ENCODE data around the gene CEP85.

Gene CEP85

GRCh38 chr1:26297057-26297790 lies 63.2 kb downstream of the CEP85 start:
- no peak for TF ChIP-seq EZH2phosphoT487 (IDR thresholded peaks at IDR 0.05; ENCODE audit: borderline replicate concordance)
- no peak for TF ChIP-seq CTCF (conservative IDR thresholded peaks at IDR 0.05; ENCODE audit: low read length)
- H3K9me3 ChIP-seq (ENCODE audit: insufficient read depth, low read depth, low read length): no peaks in the 10 kb centered on the region
- no peaks in the 10 kb centered on the region for H3K9me2 ChIP-seq (replicated peaks; ENCODE audit: low read depth, low read length)
- no peaks in the 10 kb centered on the region for H3F3A ChIP-seq (ENCODE audit: low read depth)
- H2AFZ ChIP-seq (ENCODE audit: low read length): no peak overlapping the region
- H3K9ac ChIP-seq (ENCODE audit: low read depth, low read length, poor library complexity, severe bottlenecking): no peak overlapping the region
- H4K20me1 ChIP-seq (ENCODE audit: insufficient read depth, low read length, poor library complexity, severe bottlenecking): no peaks in the 10 kb centered on the region
- no peaks in the 10 kb centered on the region for H3K79me2 ChIP-seq (ENCODE audit: insufficient read depth, low read length)
- no peak overlapping the region for H3K4me2 ChIP-seq (ENCODE audit: low read depth, low read length, poor library complexity, severe bottlenecking)
- H3K36me3 ChIP-seq (ENCODE audit: insufficient read depth, low read length): no peaks in the 10 kb centered on the region
- peaks cover 19% of the 10 kb centered on the region for H3K4me1 ChIP-seq (ENCODE audit: insufficient read depth, low read length, poor library complexity, severe bottlenecking)
- H3K27me3 ChIP-seq (ENCODE audit: insufficient read depth, low read length, poor library complexity, severe bottlenecking): no peaks in the 10 kb centered on the region
- H3K4me3 ChIP-seq (ENCODE audit: low read length, poor library complexity, severe bottlenecking): no peak overlapping the region

- no peaks in the 10 kb centered on the region for H3K9me3 ChIP-seq (ENCODE audit: insufficient read depth, low read depth, low read length)
- H3K9me2 ChIP-seq (replicated peaks; ENCODE audit: low read depth, low read length): no peaks in the 10 kb centered on the region
- H4K20me1 ChIP-seq (ENCODE audit: insufficient read depth, low read length, poor library complexity, severe bottlenecking): no peaks in the 10 kb centered on the region
- no peaks in the 10 kb centered on the region for H3K79me2 ChIP-seq (ENCODE audit: insufficient read depth, low read length)
- no peak overlapping the region for H2AFZ ChIP-seq (ENCODE audit: low read length)
- peaks cover 19% of the 10 kb centered on the region for H3K4me1 ChIP-seq (ENCODE audit: insufficient read depth, low read length, poor library complexity, severe bottlenecking)
- no peaks in the 10 kb centered on the region for H3K36me3 ChIP-seq (ENCODE audit: insufficient read depth, low read length)
- H3F3A ChIP-seq (ENCODE audit: low read depth): no peaks in the 10 kb centered on the region
- no peak overlapping the region for H3K9ac ChIP-seq (ENCODE audit: low read depth, low read length, poor library complexity, severe bottlenecking)
- no peaks in the 10 kb centered on the region for H3K27me3 ChIP-seq (ENCODE audit: insufficient read depth, low read length, poor library complexity, severe bottlenecking)
- no peak overlapping the region for H3K4me3 ChIP-seq (ENCODE audit: low read length, poor library complexity, severe bottlenecking)
- H3K4me2 ChIP-seq (ENCODE audit: low read depth, low read length, poor library complexity, severe bottlenecking): no peak overlapping the region
- TF ChIP-seq EZH2phosphoT487 (IDR thresholded peaks at IDR 0.05; ENCODE audit: borderline replicate concordance) (no peak), CTCF (conservative IDR thresholded peaks at IDR 0.05; ENCODE audit: low read length) (no peak)
Measured at GRCh38 chr1:26297791-26298124, 63.8 kb downstream of the CEP85 start.

GRCh38 chr1:26300578-26301275 lies 66.7 kb downstream of the CEP85 start:
- Histone ChIP-seq H3K9me3 (ENCODE audit: insufficient read depth, low read depth, low read length) (no peaks in the 10 kb centered on the region), H2AFZ (ENCODE audit: low read length) (no peak overlapping the region)

More at GRCh38 chr1:26300578-26301275, 66.7 kb downstream of the CEP85 start:
- Histone ChIP-seq H3K9ac (ENCODE audit: low read depth, low read length, poor library complexity, severe bottlenecking) (peak overlapping the region; percentile 47), H3F3A (ENCODE audit: low read depth) (no peaks in the 10 kb centered on the region), H3K27me3 (ENCODE audit: insufficient read depth, low read length, poor library complexity, severe bottlenecking) (no peaks in the 10 kb centered on the region), H3K36me3 (ENCODE audit: insufficient read depth, low read length) (no peaks in the 10 kb centered on the region), H4K20me1 (ENCODE audit: insufficient read depth, low read length, poor library complexity, severe bottlenecking) (no peaks in the 10 kb centered on the region), H3K9me2 (replicated peaks; ENCODE audit: low read depth, low read length) (no peaks in the 10 kb centered on the region), H3K79me2 (ENCODE audit: insufficient read depth, low read length) (no peaks in the 10 kb centered on the region), H3K4me1 (ENCODE audit: insufficient read depth, low read length, poor library complexity, severe bottlenecking) (peaks cover 18% of the 10 kb centered on the region), H3K4me2 (ENCODE audit: low read depth, low read length, poor library complexity, severe bottlenecking) (no peak overlapping the region), H3K4me3 (ENCODE audit: low read length, poor library complexity, severe bottlenecking) (no peak overlapping the region)
- TF ChIP-seq EZH2phosphoT487 (IDR thresholded peaks at IDR 0.05; ENCODE audit: borderline replicate concordance) (no peak), CTCF (conservative IDR thresholded peaks at IDR 0.05; ENCODE audit: low read length) (no peak)

Measured in Loucy (cell line).